Measurements from ENCODE around the gene EPB41L5. TPM values are rescaled to one million over a fixed set of nuclear protein-coding genes. Genes with fewer than 3 reads are reported as not detected.
"Not testable (repeated sequence)": the region's sequence is repeated elsewhere in the genome, so short reads cannot be mapped to it uniquely, and the experiment has no call there.

The EPB41L5 gene
- total and polyA plus RNA-seq, 5 donors from 2014 or later: 2.8 to 5.4 (median 3.6) TPM

DNA sequence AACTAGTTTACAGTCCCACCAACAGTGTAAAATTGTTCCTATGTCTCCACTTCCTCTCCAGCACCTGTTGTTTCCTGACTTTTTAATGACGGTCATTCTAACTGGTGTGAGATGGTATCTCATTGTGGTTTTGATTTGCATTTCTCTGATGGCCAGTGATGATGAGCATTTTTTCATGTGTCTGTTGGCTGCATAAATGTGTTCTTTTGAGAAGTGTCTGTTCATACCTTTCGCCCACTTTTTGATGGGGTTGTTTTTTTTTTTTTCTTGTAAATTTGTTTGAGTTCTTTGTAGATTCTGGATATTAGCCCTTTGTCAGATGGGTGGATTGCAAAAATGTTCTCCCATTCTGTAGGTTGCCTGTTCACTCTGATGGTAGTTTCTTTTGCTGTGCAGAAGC is 33.4 kb downstream of the EPB41L5 start:
- H3K36me3 Mint-ChIP-seq: peaks cover 33% of the 10 kb centered on the region
- not testable (repeated sequence) for H3K27ac Mint-ChIP-seq; H3K27me3 ChIP-seq (ENCODE audit: control insufficient read depth, insufficient read depth, low read length); H3K27ac ChIP-seq (ENCODE audit: insufficient read depth, low read length, poor library complexity, severe bottlenecking); H3K9me3 ChIP-seq (ENCODE audit: control insufficient read depth in 2 of 2, low read length in 2 of 2); H3K27me3 Mint-ChIP-seq; ATAC-seq (ENCODE audit: low read depth in 2 of 2); H3K4me1 ChIP-seq (ENCODE audit: control insufficient read depth, insufficient read depth, low read length, poor library complexity, severe bottlenecking); DNase-seq; H3K4me3 ChIP-seq (ENCODE audit: low read depth, low read length); H3K36me3 ChIP-seq (ENCODE audit: control insufficient read depth, insufficient read depth, low read length); H3K4me3 Mint-ChIP-seq
- H3K9me3 Mint-ChIP-seq: peaks cover 2 to 41% (median 10%) of the 10 kb centered on the region in 7 donors
- H3K4me1 Mint-ChIP-seq: peaks cover 12 to 26% (median 15%) of the 10 kb centered on the region in 4 donors

GRCh38 chr2:120052597-120052996 is 39.7 kb downstream of the EPB41L5 start:
- Histone ChIP-seq H3K27me3 (ENCODE audit: control insufficient read depth, insufficient read depth, low read length) (no peaks in the 10 kb centered on the region), H3K4me1 (ENCODE audit: control insufficient read depth, insufficient read depth, low read length, poor library complexity, severe bottlenecking) (no peaks in the 10 kb centered on the region), H3K4me3 (ENCODE audit: low read depth, low read length) (no peak overlapping the region), H3K9me3 (ENCODE audit: control insufficient read depth in 2 of 2, low read length in 2 of 2) (no peaks in the 10 kb centered on the region), H3K27ac (ENCODE audit: insufficient read depth, low read length, poor library complexity, severe bottlenecking) (no peak overlapping the region), H3K36me3 (ENCODE audit: control insufficient read depth, insufficient read depth, low read length) (no peaks in the 10 kb centered on the region)
- Mint-ChIP-seq H3K4me3 (no peak overlapping the region), H3K9me3 (peaks cover 0 to 31% (median 12%) of the 10 kb centered on the region in 7 donors), H3K36me3 (peaks cover 37% of the 10 kb centered on the region), H3K4me1 (peaks cover 0 to 10% (median 0%) of the 10 kb centered on the region in 4 donors), H3K27ac (no peak overlapping the region), H3K27me3 (no peaks in the 10 kb centered on the region)
- ATAC-seq (ENCODE audit: low read depth in 2 of 2): no peak
- DNase-seq: no peak

DNA sequence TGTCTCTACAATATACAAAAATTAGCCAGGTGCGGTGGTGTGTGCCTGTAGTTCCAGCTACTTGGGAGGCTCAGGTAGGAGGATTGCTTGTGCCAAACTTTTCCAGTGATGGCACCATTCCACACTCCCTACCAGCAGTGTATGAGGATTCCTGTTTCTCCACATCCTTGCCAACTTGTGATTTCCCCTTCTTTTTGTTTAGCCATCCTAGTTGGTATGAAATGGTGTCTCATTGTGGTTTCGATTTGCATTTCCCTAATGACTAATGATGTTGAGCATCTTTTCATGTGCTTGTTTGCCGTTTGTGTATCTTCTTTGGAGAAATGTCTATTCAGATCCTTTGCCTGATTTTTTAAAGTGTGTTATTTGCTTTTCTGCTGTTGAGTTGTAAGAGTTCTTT is 41.0 kb downstream of the EPB41L5 start:
- no peaks in the 10 kb centered on the region for H3K27me3 ChIP-seq (ENCODE audit: control insufficient read depth, insufficient read depth, low read length)
- Mint-ChIP-seq H3K4me3 (no peak overlapping the region), H3K9me3 (peaks cover 0 to 19% (median 6%) of the 10 kb centered on the region in 7 donors), H3K4me1 (peaks cover 0 to 5% (median 0%) of the 10 kb centered on the region in 4 donors), H3K27ac (no peak overlapping the region), H3K27me3 (no peaks in the 10 kb centered on the region), H3K36me3 (peaks cover 29% of the 10 kb centered on the region)
- no peak for DNase-seq
- H3K36me3 ChIP-seq (ENCODE audit: control insufficient read depth, insufficient read depth, low read length): no peaks in the 10 kb centered on the region
- no peak overlapping the region for H3K4me3 ChIP-seq (ENCODE audit: low read depth, low read length)
- no peaks in the 10 kb centered on the region for H3K4me1 ChIP-seq (ENCODE audit: control insufficient read depth, insufficient read depth, low read length, poor library complexity, severe bottlenecking)
- no peaks in the 10 kb centered on the region for H3K9me3 ChIP-seq (ENCODE audit: control insufficient read depth in 2 of 2, low read length in 2 of 2)
- ATAC-seq (ENCODE audit: low read depth in 2 of 2): no peak
- no peak overlapping the region for H3K27ac ChIP-seq (ENCODE audit: insufficient read depth, low read length, poor library complexity, severe bottlenecking)

- Mint-ChIP-seq H3K4me1 (peaks cover 0 to 6% (median 1%) of the 10 kb centered on the region in 4 donors), H3K4me3 (no peak overlapping the region), H3K27ac (no peak overlapping the region), H3K36me3 (peaks cover 5% of the 10 kb centered on the region), H3K9me3 (peaks cover 0 to 3% (median 0%) of the 10 kb centered on the region in 7 donors), H3K27me3 (peaks cover 2% of the 10 kb centered on the region)
- no peak for ATAC-seq (ENCODE audit: low read depth in 2 of 2)
- Histone ChIP-seq H3K27ac (ENCODE audit: insufficient read depth, low read length, poor library complexity, severe bottlenecking) (no peak overlapping the region), H3K4me3 (ENCODE audit: low read depth, low read length) (no peak overlapping the region), H3K4me1 (ENCODE audit: control insufficient read depth, insufficient read depth, low read length, poor library complexity, severe bottlenecking) (no peaks in the 10 kb centered on the region), H3K27me3 (ENCODE audit: control insufficient read depth, insufficient read depth, low read length) (no peaks in the 10 kb centered on the region), H3K9me3 (ENCODE audit: control insufficient read depth in 2 of 2, low read length in 2 of 2) (no peaks in the 10 kb centered on the region), H3K36me3 (ENCODE audit: control insufficient read depth, insufficient read depth, low read length) (no peaks in the 10 kb centered on the region)
- no peak for DNase-seq
Observed at GRCh38 chr2:120059483-120059882, 46.6 kb downstream of the EPB41L5 start.

DNA sequence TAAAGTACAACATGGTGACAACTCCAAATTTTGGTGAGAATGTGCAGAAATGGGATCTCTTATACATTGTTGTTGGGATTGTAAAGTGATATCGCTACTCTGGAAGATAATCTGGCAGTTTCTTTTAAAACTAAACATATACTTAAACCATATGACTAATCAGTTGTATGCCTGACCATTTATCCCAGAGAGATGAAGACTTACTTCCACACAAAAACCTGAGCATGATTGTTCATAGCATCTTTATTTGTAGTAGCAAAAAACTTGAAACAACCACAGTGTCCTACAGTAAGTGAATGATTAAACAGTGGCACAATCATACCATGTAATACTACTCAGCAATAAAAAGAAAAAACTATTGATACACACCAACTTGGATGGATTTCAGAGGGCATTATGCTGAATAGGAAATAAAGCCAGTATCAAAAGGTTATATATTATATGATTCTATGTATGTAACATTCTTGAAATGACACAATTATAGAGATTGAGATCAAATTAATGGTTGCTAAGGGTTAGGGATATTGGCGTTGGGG is 47.3 kb downstream of the EPB41L5 start:
- Mint-ChIP-seq H3K27ac (no peak overlapping the region), H3K27me3 (peaks cover 9% of the 10 kb centered on the region), H3K4me1 (peaks cover 0 to 6% (median 4%) of the 10 kb centered on the region in 4 donors), H3K36me3 (peaks cover 5% of the 10 kb centered on the region), H3K9me3 (peaks cover 0 to 3% (median 0%) of the 10 kb centered on the region in 7 donors), H3K4me3 (no peak overlapping the region)
- Histone ChIP-seq H3K4me1 (ENCODE audit: control insufficient read depth, insufficient read depth, low read length, poor library complexity, severe bottlenecking) (no peaks in the 10 kb centered on the region), H3K9me3 (ENCODE audit: control insufficient read depth in 2 of 2, low read length in 2 of 2) (no peaks in the 10 kb centered on the region), H3K4me3 (ENCODE audit: low read depth, low read length) (no peak overlapping the region), H3K27me3 (ENCODE audit: control insufficient read depth, insufficient read depth, low read length) (no peaks in the 10 kb centered on the region), H3K27ac (ENCODE audit: insufficient read depth, low read length, poor library complexity, severe bottlenecking) (no peak overlapping the region), H3K36me3 (ENCODE audit: control insufficient read depth, insufficient read depth, low read length) (no peaks in the 10 kb centered on the region)
- ATAC-seq (ENCODE audit: low read depth in 2 of 2) (no peak), DNase-seq (no peak)

DNA sequence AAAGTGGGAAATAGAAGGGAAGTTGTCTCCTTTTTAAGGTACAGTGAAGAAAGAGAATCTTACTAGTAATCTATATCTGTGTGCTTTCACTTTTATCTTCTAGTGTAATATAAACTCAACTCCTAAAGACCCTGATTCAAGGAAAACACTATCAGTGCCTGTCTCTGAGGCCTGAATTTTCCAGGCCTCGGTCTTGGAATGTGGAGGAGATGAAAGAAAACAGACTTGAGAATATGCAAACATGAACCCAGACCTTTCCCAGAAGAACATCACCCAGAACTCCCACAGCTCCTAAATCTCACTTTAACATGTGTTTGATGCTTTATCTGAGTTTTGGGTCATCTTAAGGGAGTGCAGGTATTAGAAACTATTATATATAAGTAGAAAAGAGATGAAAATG is 51.8 kb downstream of the EPB41L5 start:
- peaks cover 0 to 2% (median 0%) of the 10 kb centered on the region in 7 donors for H3K9me3 Mint-ChIP-seq
- Histone ChIP-seq H3K9me3 (ENCODE audit: control insufficient read depth in 2 of 2, low read length in 2 of 2) (no peaks in the 10 kb centered on the region), H3K36me3 (ENCODE audit: control insufficient read depth, insufficient read depth, low read length) (no peaks in the 10 kb centered on the region), H3K4me1 (ENCODE audit: control insufficient read depth, insufficient read depth, low read length, poor library complexity, severe bottlenecking) (no peaks in the 10 kb centered on the region), H3K4me3 (ENCODE audit: low read depth, low read length) (no peak overlapping the region), H3K27ac (ENCODE audit: insufficient read depth, low read length, poor library complexity, severe bottlenecking) (no peak overlapping the region), H3K27me3 (ENCODE audit: control insufficient read depth, insufficient read depth, low read length) (no peaks in the 10 kb centered on the region)
- H3K4me1 Mint-ChIP-seq: peaks cover 0 to 6% (median 4%) of the 10 kb centered on the region in 4 donors
- H3K36me3 Mint-ChIP-seq: no peaks in the 10 kb centered on the region
- no peak overlapping the region for H3K27ac Mint-ChIP-seq
- no peak for DNase-seq
- peaks cover 10% of the 10 kb centered on the region for H3K27me3 Mint-ChIP-seq
- no peak overlapping the region for H3K4me3 Mint-ChIP-seq
- no peak for ATAC-seq (ENCODE audit: low read depth in 2 of 2)

GRCh38 chr2:120066800-120067547 is 54.1 kb downstream of the EPB41L5 start:
- peaks cover 0 to 2% (median 0%) of the 10 kb centered on the region in 7 donors for H3K9me3 Mint-ChIP-seq
- no peak for ATAC-seq (ENCODE audit: low read depth in 2 of 2)

More at GRCh38 chr2:120066800-120067547, 54.1 kb downstream of the EPB41L5 start:
- Histone ChIP-seq H3K9me3 (ENCODE audit: control insufficient read depth in 2 of 2, low read length in 2 of 2) (no peaks in the 10 kb centered on the region), H3K4me1 (ENCODE audit: control insufficient read depth, insufficient read depth, low read length, poor library complexity, severe bottlenecking) (no peaks in the 10 kb centered on the region), H3K4me3 (ENCODE audit: low read depth, low read length) (no peak overlapping the region), H3K36me3 (ENCODE audit: control insufficient read depth, insufficient read depth, low read length) (no peaks in the 10 kb centered on the region), H3K27me3 (ENCODE audit: control insufficient read depth, insufficient read depth, low read length) (no peaks in the 10 kb centered on the region), H3K27ac (ENCODE audit: insufficient read depth, low read length, poor library complexity, severe bottlenecking) (no peak overlapping the region)
- Mint-ChIP-seq H3K27ac (no peak overlapping the region), H3K27me3 (peaks cover 10% of the 10 kb centered on the region), H3K36me3 (no peaks in the 10 kb centered on the region), H3K4me1 (peaks cover 0 to 6% (median 4%) of the 10 kb centered on the region in 4 donors), H3K4me3 (no peak overlapping the region)
- DNase-seq: no peak
